Measurements from ENCODE around the gene CNOT3.
"Not testable (repeated sequence)": the region's sequence is repeated elsewhere in the genome, so short reads cannot be mapped to it uniquely, and the experiment has no call there.

Gene CNOT3

DNA sequence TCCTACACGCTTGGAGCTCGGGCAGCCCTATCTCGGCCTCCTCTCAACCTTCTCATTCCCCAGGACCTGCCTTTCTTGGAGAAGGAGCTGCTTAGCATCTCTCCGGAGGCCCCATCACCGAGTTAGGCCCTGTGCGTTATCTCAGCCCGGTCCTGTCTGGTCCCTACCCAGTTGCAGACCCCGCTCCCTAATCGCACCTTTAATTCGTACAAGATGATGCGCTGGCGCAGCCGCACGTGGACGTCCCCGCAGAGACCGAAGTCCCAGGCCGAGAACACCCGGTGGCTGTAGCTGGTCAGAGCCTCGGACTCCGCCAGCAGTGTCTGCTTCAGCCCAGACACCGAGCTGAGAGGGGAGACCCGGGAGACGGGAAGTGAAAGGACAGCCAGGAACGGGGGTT is 27.7 kb downstream of the CNOT3 start:
- in situ Hi-C loops (cut with MboI; ENCODE audit: low sequenced_read_pairs), result no loop called here

DNA sequence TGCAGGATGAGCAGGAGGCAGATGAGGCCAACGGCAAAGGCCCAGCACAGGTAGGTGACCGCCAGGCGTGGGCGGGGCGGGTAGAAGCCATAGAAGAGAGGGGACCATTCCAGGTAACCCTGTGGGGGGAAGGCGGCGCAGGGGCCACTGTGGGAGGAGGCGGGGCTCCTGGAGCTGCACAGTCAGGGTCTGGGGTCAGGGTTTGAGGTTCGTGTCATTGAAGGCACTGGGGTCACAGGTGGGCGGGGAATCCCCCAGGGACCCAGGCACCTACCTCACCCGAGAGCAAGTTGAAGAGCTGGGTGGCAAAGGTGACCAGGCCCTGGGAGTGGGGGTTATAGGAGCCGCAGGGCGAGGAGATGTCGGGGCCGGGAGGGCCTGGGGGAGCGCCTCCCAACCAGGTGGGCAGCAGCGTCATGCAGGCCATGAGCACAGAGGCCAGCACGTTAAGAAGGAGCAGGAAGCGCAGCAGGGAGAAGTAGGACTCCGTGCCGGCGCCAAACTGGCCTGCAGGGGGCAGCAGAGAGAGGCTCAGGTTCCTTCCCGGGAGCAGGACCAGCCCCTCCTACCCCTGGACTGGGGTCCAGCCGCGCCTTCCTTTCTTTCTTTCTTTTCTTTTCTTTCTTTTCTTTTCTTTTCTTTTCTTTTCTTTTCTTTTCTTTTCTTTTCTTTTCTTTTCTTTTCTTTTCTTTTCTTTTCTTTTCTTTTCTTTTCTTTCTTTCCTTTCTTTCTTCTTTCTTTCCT is 30.8 kb downstream of the CNOT3 start:
- in situ Hi-C loops (cut with MboI; ENCODE audit: low sequenced_read_pairs), result no loop called here

DNA sequence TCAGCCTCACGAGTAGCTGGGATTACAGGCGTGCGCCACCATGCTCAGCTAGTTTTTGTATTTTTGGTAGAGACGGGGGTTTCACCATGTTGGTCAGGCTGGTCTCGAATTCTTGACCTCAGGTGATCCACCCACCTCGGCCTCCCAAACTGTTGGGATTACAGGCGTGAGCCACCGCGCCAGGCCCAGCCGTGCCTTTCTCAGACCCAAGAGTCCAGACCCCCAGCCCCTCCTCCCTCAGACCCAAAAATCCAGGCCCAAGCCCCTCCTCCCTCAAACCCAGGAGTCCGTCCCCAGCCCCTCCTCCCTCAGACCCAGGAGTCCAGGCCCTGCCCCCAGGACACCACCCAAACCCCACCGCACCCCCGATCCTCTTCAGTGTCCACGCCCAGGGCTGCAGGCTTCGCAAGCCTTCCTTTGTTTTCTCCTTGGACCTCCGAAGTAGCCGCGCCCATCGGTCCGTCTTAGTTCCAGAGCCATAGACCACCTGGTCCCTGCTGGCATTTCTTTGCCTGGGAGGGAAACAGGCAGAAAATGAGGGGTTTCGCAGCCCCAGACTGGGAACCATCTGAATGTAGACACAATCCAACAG is 31.7 kb downstream of the CNOT3 start:
- in situ Hi-C loops (cut with MboI; ENCODE audit: low sequenced_read_pairs), result no loop called here

DNA sequence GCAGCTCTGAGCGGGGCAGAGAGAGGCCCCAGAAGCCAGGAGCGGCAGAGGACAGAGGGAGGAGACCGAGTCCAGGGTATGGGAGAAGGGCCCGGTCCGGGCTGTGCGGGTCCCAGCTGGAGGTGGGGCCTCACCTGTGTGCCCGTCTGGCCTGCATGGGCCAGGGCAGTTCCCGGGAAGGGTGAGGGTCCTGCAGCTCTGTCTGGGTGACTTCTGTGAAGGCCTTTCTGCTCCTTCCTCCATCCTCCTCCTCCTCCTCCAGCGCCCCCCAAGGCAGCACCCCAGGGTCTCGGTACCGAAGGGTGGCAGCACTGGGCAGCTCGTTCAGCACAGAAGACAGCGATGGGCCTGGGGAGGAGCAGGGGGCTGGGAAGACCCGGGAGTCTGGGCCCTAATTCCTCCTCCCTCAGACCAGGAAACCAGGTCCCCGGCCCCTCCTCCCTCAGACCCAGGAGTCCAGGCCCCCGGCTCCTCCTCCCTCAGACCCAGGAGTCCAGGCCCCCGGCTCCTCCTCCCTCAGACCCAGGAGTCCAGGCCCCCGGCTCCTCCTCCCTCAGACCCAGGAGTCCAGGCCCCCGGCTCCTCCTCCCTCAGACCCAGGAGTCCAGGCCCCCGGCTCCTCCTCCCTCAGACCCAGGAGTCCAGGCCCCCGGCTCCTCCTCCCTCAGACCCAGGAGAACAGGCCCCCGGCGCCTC is 34.3 kb downstream of the CNOT3 start:
- in situ Hi-C loops (cut with MboI; ENCODE audit: low sequenced_read_pairs), result not testable (repeated sequence)

DNA sequence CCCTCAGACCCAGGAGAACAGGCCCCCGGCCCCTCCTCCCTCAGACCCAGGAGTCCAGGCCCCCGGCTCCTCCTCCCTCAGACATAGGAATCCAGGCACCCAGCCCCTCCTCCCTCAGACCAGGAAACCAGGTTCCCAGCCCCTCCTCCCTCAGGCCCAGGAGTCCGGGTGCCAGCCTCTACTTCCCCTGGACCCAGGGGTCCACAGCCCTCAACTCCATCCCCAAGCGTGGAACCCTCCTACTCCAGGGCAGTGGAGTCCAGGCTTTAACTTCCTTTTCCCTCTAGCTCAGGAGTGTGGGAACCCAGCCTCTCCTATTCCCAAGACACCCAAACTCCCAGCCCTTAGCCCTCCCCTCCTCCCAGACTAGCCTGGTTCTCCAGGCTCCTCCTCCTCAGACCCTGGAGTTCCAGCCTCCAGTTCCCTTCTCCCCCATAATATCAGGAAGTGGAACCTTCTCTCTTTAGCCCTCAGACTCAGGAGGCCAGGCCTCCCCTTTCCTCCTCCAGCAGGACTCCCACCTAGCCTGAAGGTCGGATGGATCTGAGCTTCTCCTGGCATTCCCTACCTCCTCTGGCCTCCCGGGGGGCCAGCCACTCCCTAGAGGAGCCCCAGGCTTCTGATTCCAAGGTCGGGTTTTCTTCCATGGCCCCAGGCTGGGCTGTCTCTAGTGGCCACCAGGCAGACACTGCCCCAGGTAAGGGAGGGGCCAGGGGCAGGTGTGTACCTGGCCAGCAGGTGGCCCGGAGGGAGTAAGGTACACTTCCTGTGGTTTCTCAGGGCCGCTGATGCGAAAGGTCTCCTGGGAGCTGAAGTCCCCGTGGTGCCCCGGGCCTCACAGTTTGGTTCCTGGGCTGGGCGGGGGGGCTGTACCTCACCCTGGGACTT is 35.2 kb downstream of the CNOT3 start, which contains the start of gene TMC4:
Gene TMC4, minus strand, starts transcription at position 690 of the 888 bp plus-strand sequence. Its CDS starts 43 bp downstream, at position 647.
- in situ Hi-C loops (cut with MboI; ENCODE audit: low sequenced_read_pairs), result no loop called here

DNA sequence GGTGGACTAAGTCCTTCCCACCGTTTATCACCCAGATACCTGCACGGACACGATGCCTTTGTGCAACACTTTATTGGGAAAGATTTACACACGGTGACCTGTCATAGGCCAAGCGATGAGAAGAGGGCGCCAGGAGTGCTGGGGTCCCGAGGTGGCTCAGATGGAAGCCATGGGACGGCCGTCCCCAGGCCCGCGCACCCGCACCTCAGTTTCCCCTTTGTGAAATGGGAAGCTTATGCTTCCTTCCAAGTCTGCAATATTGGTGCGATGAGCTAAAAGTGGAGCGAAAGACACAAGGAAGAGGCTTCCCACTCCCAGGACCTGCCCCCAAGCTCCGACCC is 35.8 kb downstream of the CNOT3 start:
- in situ Hi-C loops (cut with MboI; ENCODE audit: low sequenced_read_pairs), result no loop called here

DNA sequence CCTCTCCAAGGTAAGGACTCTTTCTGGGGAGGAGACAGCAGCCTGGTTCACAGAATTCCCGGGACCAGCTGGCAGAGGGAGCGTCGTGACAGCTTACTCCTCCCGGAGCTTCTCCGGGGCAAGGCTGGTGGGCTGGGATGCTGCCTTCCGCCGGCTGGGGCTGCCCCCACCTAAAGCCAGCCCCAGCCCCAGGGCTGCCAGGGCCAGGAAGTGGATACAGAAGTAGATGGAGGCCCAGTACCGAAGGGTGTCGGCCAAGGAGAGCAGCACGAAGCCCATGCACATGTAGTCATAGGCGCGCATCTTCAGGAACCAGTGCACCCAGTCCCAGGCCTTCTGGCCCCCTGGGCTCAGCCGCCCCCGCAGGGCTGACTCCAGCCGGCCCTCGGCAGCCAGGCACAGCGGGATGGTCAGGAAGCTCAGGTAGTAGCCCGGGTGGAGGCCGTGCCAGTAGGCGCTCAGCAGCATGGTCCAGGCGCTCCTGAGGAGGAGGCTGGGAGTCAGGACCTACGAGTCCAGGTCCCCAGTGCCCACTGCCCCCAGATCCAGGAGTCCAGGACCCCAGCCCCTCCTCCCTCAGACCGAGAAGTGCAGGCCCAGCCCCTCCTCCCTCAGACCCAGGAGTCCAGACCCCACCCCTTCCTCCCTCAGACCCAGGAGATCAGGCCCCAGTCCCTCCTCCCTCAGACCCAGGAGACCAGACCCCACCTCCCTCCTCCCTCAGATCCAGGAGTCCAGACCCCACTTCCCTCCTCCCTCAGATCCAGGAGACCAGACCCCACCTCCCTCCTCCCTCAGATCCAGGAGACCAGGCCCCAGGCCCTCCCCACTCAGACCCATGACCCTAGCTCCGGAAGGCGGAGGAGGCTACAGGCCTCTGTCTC is 36.6 kb downstream of the CNOT3 start:
- in situ Hi-C loops (cut with MboI; ENCODE audit: low sequenced_read_pairs), result no loop called here

DNA sequence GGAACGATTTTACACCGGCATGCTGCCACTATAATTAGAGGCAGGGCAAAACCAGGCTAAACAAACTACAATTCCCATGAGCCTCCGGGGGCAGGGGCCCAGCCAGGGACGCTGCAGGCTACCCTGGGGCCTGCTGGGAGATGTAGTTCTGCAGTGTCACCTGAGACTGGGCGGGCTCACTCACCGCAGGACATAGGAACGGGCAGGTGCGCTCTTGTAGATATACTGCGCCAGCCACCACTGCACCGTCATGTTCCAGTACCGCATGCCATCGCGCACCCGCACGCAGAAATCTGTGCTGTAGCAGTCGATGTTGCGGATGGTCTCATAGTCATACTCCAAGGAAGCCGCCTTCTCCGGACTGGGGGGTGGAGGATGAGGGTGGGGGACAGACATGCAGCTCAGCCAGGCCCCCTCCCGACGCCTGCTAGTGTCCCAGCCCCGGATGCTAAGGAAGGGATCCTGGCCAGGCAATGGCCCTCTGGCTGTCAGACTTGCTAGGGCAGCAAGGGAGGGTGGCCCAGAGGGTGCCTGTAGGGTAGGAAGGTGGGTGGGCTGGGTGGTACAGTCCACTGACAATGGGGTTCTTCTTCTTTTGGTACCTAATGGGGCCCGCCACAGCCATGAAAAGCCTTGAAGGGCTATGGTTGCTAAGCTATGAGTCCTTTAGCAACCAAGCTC is 41.2 kb downstream of the CNOT3 start:
- in situ Hi-C loops (cut with MboI; ENCODE audit: low sequenced_read_pairs), result no loop called here

DNA sequence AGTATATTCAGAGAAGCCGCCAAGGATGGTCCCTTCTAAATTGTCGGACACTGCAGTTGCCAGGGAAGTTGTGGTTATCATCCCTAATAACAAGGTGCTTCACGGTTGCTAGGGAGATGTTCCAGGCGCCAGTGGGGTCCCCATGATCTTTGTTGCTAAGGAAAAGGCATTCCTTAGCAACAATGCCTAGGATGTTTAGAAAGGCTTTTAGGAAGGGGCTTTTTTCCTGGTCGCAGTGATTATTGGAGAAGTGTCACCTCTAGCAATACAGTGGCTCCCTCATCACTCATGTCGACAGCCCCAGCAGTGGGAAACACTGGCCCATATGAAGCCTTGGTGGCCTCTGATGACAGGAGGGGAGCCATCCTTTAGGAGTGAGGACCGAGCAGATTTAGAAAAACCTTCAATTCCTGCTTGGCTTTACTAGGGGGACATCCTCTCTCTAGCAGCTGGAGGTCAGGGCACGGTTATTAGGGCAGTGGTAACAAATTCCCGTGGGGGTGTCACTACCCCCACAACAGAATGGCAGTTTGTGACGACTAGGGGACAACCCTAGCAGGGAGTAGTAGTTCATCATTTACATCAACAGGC is 41.8 kb downstream of the CNOT3 start:
- in situ Hi-C loops (cut with MboI; ENCODE audit: low sequenced_read_pairs), result no loop called here

DNA sequence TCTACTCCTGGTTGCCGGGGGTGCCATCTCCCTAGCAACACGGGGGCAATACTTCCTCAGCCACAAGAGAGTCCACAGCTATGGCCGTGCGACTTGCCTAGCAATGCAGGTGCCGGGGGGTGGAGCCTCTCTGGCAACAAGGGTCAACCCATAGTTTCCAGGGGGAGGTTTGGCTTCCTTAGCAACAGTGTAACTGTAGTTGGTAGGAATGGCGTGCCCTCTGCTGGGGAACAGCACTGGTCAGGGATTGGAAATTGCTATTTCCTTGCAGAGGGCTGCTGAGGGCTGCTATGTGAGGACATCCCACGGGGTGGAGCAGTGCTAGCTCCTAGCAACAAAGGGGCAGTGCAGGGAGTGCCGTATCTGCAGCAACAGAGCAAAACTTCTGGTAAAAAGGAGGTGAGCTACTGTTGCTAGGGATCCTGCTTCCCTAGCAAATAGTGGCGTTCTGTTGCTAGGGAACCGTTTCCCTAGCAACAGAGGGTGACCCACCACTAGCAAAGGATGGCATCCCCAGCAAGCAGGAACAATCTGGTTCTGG is 42.4 kb downstream of the CNOT3 start:
- in situ Hi-C loops (cut with MboI; ENCODE audit: low sequenced_read_pairs), result no loop called here

DNA sequence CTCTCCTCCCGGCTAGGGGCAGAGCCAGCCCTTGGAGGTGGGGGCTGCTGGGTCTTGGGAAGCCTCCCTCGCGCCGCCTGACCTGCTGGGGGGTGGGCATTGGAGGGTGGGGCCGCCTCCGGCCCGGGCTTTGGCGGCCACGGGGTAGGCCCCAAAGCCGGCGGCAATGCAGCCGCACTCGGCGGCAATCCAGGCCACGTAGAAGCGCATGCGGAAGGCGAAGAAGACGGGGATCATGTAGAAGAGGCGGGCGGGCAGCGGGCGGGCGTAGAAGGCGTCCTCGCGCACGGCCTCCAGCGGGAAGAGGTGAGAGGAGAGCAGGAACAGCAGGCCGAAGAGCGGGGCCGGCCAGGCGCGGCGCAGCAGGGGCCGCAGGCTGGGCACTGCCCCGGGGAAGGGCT is 43.1 kb downstream of the CNOT3 start:
- in situ Hi-C loops (cut with MboI; ENCODE audit: low sequenced_read_pairs), result no loop called here

DNA sequence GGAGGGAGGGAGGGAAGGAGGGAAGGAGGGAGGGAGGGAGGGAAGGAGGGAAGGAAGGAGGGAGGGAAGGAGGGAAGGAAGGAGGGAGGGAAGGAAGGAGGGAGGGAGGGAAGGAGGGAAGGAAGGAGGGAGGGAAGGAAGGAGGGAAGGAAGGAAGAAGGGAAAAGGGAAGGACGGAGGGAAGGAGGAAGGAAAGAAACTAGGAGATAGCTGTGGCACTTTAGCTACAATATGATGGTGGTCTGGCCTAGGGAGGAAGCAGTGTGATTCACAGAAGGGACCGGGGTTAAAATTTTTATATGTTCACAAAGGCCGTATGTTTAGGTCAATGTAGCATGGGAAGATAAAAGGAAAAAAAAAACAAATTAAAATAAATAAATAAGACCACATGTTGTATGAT is 44.3 kb downstream of the CNOT3 start:
- in situ Hi-C loops (cut with MboI; ENCODE audit: low sequenced_read_pairs), result not testable (repeated sequence)

DNA sequence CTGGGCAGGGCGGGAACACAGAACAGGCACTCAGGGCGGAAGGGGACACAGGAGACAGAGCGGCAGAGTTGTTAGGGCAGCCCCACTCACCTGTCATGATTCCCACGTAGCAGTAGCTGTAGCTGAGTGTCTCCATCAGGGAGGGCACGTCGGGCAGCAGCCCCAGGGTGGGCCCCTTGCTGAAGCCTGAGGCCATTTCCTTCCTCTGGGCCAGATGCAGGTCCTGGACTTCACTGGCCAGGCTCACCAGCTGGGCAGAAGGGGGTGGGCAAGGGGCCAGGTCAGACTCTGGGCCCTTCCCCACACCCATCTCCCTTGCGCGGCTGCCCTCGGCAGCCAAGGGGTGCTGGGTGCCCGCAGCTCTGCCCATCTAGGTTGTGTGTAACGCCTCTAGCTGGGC is 45.9 kb downstream of the CNOT3 start:
- in situ Hi-C loops (cut with MboI; ENCODE audit: low sequenced_read_pairs), result no loop called here

DNA sequence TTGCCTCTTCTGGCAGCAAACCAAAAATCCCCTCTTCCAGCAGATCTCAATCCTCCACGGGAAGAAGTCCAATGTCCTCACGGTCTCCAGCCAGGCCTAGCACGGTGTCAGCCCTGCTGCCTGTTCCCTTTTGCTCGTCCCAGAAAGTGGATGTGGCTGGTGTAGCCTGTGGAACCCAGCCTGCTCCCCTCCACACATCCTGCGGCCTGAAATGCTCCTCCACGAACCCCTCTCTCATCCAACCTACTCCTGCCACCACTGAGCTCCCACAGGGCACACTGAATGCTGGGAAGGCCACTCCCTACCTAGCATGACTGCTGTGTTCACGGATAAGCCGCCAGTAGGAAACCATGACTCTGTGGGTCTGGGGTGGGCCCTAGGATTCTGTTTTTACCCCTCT is 48.8 kb downstream of the CNOT3 start:
- in situ Hi-C loops (cut with MboI; ENCODE audit: low sequenced_read_pairs), result no loop called here

DNA sequence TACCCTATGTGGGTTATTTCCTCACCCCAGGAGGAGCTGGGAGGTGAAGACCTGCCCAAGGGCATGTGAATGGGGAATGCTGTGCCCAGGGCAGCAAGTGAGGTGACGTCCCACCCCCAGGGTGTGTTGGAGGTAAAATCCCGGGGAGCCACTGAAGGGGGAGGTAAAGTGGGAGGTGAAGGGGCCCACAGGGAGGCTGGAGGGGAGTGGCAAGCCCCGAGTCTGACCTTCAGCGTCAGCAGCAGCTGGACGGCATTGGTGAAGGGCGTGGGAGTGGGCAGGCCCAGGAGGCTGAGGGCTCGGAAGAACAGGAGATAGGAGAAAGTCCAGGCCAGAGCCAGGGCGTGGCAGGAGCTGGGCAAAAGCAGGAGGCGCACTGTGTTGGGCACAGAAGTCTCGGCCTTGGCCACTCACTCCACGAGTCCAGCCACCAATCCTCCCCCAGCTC is 49.4 kb downstream of the CNOT3 start:
- in situ Hi-C loops (cut with MboI; ENCODE audit: low sequenced_read_pairs), result no loop called here

DNA sequence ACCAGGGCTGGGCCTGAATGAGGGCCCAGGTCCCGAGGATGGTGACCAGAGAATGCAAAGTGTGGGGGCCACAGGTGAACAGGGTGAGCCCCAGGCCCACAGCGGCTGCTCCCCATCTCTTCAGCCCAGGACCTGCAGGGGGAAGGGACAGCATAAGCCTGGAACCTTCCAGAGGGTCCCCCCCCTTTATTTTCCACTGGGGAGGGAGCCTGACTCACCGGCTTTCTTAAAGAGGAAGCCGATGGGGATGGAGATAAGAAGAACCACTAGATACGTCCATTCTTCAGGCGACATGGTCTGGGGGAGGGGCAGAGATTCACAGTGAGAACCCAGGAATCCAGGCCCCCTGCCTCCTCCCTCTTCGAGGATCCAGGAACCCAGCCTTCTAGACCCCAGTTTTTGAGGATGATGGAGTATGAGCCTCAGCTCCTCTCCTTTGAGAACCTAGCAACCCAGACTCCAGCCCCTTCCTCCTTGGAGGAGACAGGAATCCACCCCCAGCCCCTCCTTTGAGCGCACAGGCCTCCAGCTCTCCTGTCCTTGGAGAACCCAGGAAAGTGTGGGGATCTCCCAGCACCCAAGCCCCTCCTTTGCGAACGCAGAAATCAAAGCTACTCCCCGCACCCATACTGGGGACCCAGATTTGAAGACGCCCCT is 50.8 kb downstream of the CNOT3 start:
- in situ Hi-C loops (cut with MboI; ENCODE audit: low sequenced_read_pairs), result no loop called here

DNA sequence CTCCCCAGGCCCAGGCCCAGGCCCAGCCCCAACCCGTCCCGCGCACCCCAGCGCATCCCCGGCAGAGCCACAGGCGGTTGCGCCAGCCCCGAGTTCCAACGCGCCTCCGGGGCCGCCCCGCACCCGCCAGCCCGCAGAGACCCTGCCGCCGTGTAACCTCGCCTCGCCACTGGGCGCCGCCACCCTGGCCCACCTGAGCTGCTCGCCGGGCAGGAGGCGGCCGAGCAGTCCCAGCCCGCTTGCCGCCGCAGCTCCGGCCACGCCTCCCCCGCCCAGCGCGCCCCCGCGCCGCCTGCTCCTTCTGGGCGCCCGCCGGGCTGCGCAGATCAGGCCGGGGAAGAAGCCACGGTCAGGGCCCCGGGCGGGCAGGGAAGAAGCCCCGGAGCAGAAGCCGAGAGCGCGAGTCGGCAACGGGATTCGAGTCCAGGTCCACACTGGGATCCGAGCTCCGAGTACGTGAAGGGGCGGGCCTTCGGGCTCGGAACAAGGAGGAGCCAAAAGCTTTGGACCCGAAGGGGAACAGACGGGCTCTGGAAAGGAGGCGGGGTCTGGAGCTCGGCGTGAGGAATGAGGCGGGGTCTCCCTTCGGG is 51.7 kb downstream of the CNOT3 start, which contains the start of gene MBOAT7:
Gene MBOAT7, minus strand, starts transcription at position 436 of the 590 bp plus-strand sequence. CDS start 1,072 bp downstream, outside the sequence.
- in situ Hi-C loops (cut with MboI; ENCODE audit: low sequenced_read_pairs), result no loop called here
